ENCODE measurements around the gene EPYC.

The EPYC gene

DNA sequence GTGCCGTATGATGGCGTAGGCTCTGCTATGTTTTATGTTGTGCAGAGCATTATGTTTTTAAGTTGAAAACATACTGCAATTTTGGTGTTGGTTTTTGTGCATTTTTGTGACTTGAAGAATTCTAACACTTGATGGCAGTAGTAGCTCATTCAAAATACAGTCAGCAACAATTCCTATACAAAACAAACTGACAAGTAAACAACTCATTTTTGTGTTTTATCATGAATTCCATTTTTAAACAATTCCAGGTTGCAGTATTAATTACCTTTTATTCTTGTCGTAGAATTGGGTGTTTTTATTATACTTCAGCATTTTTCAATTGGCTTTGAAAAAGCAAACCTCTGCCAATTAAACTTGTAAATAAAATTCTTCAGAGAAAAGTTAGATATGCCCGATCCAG lies 45.7 kb downstream of the EPYC start (continued):
- TF ChIP-seq, protein P1, sequence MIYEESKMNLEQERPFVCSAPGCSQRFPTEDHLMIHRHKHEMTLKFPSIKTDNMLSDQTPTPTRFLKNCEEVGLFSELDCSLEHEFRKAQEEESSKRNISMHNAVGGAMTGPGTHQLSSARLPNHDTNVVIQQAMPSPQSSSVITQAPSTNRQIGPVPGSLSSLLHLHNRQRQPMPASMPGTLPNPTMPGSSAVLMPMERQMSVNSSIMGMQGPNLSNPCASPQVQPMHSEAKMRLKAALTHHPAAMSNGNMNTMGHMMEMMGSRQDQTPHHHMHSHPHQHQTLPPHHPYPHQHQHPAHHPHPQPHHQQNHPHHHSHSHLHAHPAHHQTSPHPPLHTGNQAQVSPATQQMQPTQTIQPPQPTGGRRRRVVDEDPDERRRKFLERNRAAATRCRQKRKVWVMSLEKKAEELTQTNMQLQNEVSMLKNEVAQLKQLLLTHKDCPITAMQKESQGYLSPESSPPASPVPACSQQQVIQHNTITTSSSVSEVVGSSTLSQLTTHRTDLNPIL (CRISPR knock-in tag; IDR thresholded peaks at IDR 0.05; ENCODE audit: low read depth) = no peak
- no peak for TF ChIP-seq ZC3H10 (CRISPR knock-in tag; IDR thresholded peaks at IDR 0.05)
- no peak for TF ChIP-seq ZNF70 (CRISPR knock-in tag; IDR thresholded peaks at IDR 0.05)
- TF ChIP-seq OSR1 (CRISPR knock-in tag; IDR thresholded peaks at IDR 0.05) = no peak
- TF ChIP-seq CSDC2 (CRISPR knock-in tag; IDR thresholded peaks at IDR 0.05) = no peak
- no peak for TF ChIP-seq ZNF8 (CRISPR knock-in tag; IDR thresholded peaks at IDR 0.05)
- TF ChIP-seq GLIS3 (CRISPR knock-in tag; IDR thresholded peaks at IDR 0.05) = no peak

DNA sequence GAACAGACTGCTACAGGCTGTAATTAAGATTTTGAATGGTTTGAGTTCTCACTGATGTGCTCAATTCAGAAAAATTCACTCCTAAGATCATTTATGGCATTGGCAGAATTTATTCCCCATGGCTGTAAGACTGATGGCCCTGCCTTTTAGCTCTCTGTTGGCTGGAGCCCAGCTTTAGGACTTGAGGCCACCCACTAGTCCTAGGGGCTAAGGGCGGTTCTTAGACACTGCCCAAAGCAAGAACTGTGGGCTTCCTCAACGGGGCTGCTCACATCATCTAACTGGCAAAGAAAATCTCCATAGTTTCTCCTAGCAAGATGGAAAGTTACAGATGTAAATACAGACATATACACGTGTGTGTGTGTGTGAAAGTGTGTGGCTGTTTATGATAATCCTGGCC lies 46.4 kb downstream of the EPYC start:
- TF ChIP-seq SNAI2 (CRISPR knock-in tag; IDR thresholded peaks at IDR 0.05) (no peak), RARB (CRISPR knock-in tag; IDR thresholded peaks at IDR 0.05) (no peak), ZFP30 (CRISPR knock-in tag; IDR thresholded peaks at IDR 0.05) (no peak), BACH2 (CRISPR knock-in tag; IDR thresholded peaks at IDR 0.05; ENCODE audit: borderline replicate concordance) (no peak), OSR1 (CRISPR knock-in tag; IDR thresholded peaks at IDR 0.05) (no peak), GLIS3 (CRISPR knock-in tag; IDR thresholded peaks at IDR 0.05) (no peak), ISL1 (CRISPR knock-in tag; IDR thresholded peaks at IDR 0.05) (no peak), ARNTL (CRISPR knock-in tag; IDR thresholded peaks at IDR 0.05; ENCODE audit: borderline replicate concordance, low read depth) (no peak), ZNF565 (CRISPR knock-in tag; conservative IDR thresholded peaks at IDR 0.05; ENCODE audit: low read depth) (no peak), ZC3H10 (CRISPR knock-in tag; IDR thresholded peaks at IDR 0.05) (no peak), ZFP3 (CRISPR knock-in tag; IDR thresholded peaks at IDR 0.05) (no peak), ESRRG (CRISPR knock-in tag; IDR thresholded peaks at IDR 0.05) (no peak)
- TF ChIP-seq, protein P2, sequence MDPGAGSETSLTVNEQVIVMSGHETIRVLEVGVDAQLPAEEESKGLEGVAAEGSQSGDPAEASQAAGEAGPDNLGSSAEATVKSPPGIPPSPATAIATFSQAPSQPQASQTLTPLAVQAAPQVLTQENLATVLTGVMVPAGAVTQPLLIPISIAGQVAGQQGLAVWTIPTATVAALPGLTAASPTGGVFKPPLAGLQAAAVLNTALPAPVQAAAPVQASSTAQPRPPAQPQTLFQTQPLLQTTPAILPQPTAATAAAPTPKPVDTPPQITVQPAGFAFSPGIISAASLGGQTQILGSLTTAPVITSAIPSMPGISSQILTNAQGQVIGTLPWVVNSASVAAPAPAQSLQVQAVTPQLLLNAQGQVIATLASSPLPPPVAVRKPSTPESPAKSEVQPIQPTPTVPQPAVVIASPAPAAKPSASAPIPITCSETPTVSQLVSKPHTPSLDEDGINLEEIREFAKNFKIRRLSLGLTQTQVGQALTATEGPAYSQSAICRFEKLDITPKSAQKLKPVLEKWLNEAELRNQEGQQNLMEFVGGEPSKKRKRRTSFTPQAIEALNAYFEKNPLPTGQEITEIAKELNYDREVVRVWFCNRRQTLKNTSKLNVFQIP (CRISPR knock-in tag; IDR thresholded peaks at IDR 0.05; ENCODE audit: borderline replicate concordance, low read depth) = no peak
- TF ChIP-seq, protein P1 (CRISPR knock-in tag; IDR thresholded peaks at IDR 0.05; ENCODE audit: low read depth) = no peak
- TF ChIP-seq, protein P3, sequence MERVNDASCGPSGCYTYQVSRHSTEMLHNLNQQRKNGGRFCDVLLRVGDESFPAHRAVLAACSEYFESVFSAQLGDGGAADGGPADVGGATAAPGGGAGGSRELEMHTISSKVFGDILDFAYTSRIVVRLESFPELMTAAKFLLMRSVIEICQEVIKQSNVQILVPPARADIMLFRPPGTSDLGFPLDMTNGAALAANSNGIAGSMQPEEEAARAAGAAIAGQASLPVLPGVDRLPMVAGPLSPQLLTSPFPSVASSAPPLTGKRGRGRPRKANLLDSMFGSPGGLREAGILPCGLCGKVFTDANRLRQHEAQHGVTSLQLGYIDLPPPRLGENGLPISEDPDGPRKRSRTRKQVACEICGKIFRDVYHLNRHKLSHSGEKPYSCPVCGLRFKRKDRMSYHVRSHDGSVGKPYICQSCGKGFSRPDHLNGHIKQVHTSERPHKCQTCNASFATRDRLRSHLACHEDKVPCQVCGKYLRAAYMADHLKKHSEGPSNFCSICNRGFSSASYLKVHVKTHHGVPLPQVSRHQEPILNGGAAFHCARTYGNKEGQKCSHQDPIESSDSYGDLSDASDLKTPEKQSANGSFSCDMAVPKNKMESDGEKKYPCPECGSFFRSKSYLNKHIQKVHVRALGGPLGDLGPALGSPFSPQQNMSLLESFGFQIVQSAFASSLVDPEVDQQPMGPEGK (CRISPR knock-in tag; IDR thresholded peaks at IDR 0.05; ENCODE audit: borderline replicate concordance) = no peak
- TF ChIP-seq, protein P4, sequence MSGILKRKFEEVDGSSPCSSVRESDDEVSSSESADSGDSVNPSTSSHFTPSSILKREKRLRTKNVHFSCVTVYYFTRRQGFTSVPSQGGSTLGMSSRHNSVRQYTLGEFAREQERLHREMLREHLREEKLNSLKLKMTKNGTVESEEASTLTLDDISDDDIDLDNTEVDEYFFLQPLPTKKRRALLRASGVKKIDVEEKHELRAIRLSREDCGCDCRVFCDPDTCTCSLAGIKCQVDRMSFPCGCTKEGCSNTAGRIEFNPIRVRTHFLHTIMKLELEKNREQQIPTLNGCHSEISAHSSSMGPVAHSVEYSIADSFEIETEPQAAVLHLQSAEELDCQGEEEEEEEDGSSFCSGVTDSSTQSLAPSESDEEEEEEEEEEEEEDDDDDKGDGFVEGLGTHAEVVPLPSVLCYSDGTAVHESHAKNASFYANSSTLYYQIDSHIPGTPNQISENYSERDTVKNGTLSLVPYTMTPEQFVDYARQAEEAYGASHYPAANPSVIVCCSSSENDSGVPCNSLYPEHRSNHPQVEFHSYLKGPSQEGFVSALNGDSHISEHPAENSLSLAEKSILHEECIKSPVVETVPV (CRISPR knock-in tag; IDR thresholded peaks at IDR 0.05) = no peak
- no peak for ATAC-seq

DNA sequence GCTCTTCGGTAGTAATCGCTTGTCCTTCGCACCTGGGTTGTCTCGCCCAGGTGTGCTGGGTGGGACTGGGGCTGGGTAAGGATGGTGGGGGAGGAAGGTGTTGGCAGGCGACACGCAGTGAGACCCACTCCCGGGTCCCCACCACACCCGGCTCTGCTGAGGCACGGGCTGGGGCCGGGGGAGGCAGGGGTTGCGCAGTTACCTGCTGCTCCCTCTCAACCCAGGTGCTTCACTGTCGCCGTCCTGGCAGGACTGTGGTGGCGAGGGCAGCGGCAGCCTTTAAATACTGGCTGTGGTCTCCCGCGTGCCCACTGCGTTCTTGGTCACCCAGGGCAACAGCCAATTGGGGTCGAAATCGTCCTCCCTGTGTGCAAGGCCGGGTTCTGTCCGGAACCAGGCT lies 49.9 kb downstream of the EPYC start, which contains the start of gene CCER1:
TSS of gene CCER1 (minus strand) at position 256 of the 400 bp plus-strand sequence. CDS start 434 bp downstream, outside the sequence.
- ATAC-seq = no peak
- no peak for TF ChIP-seq SNAI2 (CRISPR knock-in tag; IDR thresholded peaks at IDR 0.05)
- TF ChIP-seq GLIS3 (CRISPR knock-in tag; IDR thresholded peaks at IDR 0.05) = no peak
- TF ChIP-seq ARNTL (CRISPR knock-in tag; IDR thresholded peaks at IDR 0.05; ENCODE audit: borderline replicate concordance, low read depth) = no peak
- no peak for TF ChIP-seq BACH2 (CRISPR knock-in tag; IDR thresholded peaks at IDR 0.05; ENCODE audit: borderline replicate concordance)
- TF ChIP-seq ZNF565 (CRISPR knock-in tag; conservative IDR thresholded peaks at IDR 0.05; ENCODE audit: low read depth) = no peak
- no peak for TF ChIP-seq ZC3H10 (CRISPR knock-in tag; IDR thresholded peaks at IDR 0.05)
- TF ChIP-seq, protein P5, sequence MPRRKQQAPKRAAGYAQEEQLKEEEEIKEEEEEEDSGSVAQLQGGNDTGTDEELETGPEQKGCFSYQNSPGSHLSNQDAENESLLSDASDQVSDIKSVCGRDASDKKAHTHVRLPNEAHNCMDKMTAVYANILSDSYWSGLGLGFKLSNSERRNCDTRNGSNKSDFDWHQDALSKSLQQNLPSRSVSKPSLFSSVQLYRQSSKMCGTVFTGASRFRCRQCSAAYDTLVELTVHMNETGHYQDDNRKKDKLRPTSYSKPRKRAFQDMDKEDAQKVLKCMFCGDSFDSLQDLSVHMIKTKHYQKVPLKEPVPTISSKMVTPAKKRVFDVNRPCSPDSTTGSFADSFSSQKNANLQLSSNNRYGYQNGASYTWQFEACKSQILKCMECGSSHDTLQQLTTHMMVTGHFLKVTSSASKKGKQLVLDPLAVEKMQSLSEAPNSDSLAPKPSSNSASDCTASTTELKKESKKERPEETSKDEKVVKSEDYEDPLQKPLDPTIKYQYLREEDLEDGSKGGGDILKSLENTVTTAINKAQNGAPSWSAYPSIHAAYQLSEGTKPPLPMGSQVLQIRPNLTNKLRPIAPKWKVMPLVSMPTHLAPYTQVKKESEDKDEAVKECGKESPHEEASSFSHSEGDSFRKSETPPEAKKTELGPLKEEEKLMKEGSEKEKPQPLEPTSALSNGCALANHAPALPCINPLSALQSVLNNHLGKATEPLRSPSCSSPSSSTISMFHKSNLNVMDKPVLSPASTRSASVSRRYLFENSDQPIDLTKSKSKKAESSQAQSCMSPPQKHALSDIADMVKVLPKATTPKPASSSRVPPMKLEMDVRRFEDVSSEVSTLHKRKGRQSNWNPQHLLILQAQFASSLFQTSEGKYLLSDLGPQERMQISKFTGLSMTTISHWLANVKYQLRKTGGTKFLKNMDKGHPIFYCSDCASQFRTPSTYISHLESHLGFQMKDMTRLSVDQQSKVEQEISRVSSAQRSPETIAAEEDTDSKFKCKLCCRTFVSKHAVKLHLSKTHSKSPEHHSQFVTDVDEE (CRISPR knock-in tag; IDR thresholded peaks at IDR 0.05) = no peak
- TF ChIP-seq, protein P4 (CRISPR knock-in tag; IDR thresholded peaks at IDR 0.05) = no peak
- no peak for TF ChIP-seq ZNF8 (CRISPR knock-in tag; IDR thresholded peaks at IDR 0.05)
- TF ChIP-seq TCF4 (CRISPR knock-in tag; IDR thresholded peaks at IDR 0.05; ENCODE audit: borderline replicate concordance) = no peak
- TF ChIP-seq ZFP3 (CRISPR knock-in tag; IDR thresholded peaks at IDR 0.05) = no peak
- TF ChIP-seq, protein P2 (CRISPR knock-in tag; IDR thresholded peaks at IDR 0.05; ENCODE audit: borderline replicate concordance, low read depth) = no peak
- TF ChIP-seq ESRRG (CRISPR knock-in tag; IDR thresholded peaks at IDR 0.05) = no peak
- no peak for TF ChIP-seq OSR1 (CRISPR knock-in tag; IDR thresholded peaks at IDR 0.05)

Data from SK-N-SH treated with all-trans-retinoic acid at 6 μM for 48 hours (cell line).